PFSK-1 (cell line): Measurements from ENCODE around the gene PTPRO.

Source experiments
- POLR2AphosphoS5 ChIP-seq: IDR thresholded peaks from 2 replicates; pipeline ENCODE4 v1.6.1; 2012; ENCODE audit warnings: low read depth, mild to moderate bottlenecking, control low read depth, low read length, moderate library complexity
- TAF1 ChIP-seq: IDR thresholded peaks from 2 replicates; pipeline ENCODE4 v1.6.1; 2012; ENCODE audit warnings: low read length, control low read depth, borderline replicate concordance; ENCODE audit not compliant: insufficient read depth
- TF ChIP-seq, protein P1 (sequence below), 2 experiments: IDR thresholded peaks; 2 replicates each; pipeline versions ENCODE4 v1.6.1 to v1.8.0; 2011 to 2012; ENCODE audit warnings: low read depth in 2 of 2, low read length in 2 of 2, control low read depth in 1 of 2, inconsistent platforms in 1 of 2, mild to moderate bottlenecking in 1 of 2, moderate library complexity in 1 of 2; ENCODE audit not compliant: insufficient read depth in 1 of 2

DNA sequence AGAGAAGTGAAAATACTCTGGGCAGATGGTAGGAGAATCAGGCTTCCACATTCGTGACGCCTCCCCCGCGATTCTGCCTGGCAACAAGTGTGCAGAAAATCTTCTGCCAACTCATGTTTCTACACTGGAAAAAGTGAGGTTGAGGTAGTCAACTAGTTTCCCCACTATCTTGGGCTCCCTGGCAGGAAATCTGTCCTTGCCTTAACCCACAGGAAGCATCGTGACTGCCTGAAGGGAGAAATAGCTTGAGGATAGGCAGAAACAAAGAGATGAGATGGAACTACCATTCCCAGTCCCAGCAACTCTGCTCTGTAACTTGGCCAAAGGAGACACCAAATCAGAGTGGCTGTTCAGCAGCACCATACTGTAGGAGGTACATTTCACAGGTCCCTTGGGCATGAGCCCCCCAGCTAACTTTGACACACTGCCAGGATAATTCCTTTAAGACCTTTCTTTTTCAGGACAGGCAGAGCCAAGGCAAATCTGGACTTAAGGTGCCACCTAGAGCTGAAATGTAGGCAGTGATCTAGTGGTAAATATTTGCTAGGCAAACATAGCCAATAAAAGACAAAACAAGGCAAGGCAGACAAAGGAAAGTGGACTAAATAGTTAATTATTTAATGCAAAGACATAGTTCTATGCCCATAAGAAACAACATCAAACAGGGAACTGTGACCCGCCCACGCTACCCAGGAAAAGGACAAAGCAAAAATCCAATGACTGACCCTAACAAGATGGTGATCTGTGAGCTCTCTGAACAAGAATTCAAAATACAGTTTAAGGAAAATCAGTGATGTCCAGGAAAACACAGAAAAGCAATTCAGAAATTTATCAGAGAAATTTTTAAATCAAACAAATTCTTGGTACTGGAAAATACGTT lies 205.1 kb downstream of the PTPRO start:
- TF ChIP-seq TAF1 = no peak
- TF ChIP-seq, protein P1, sequence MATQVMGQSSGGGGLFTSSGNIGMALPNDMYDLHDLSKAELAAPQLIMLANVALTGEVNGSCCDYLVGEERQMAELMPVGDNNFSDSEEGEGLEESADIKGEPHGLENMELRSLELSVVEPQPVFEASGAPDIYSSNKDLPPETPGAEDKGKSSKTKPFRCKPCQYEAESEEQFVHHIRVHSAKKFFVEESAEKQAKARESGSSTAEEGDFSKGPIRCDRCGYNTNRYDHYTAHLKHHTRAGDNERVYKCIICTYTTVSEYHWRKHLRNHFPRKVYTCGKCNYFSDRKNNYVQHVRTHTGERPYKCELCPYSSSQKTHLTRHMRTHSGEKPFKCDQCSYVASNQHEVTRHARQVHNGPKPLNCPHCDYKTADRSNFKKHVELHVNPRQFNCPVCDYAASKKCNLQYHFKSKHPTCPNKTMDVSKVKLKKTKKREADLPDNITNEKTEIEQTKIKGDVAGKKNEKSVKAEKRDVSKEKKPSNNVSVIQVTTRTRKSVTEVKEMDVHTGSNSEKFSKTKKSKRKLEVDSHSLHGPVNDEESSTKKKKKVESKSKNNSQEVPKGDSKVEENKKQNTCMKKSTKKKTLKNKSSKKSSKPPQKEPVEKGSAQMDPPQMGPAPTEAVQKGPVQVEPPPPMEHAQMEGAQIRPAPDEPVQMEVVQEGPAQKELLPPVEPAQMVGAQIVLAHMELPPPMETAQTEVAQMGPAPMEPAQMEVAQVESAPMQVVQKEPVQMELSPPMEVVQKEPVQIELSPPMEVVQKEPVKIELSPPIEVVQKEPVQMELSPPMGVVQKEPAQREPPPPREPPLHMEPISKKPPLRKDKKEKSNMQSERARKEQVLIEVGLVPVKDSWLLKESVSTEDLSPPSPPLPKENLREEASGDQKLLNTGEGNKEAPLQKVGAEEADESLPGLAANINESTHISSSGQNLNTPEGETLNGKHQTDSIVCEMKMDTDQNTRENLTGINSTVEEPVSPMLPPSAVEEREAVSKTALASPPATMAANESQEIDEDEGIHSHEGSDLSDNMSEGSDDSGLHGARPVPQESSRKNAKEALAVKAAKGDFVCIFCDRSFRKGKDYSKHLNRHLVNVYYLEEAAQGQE (IDR thresholded peaks at IDR 0.05; ENCODE audit: insufficient read depth in 1 of 2, low read depth in 2 of 2, low read length in 2 of 2) = no peak
- no peak for TF ChIP-seq POLR2AphosphoS5
